GM12873 (cell line): ENCODE results near the gene PTPN21.

Experiments used
- CTCF ChIP-seq: IDR thresholded peaks from 2 replicates; pipeline ENCODE4 v1.5.1; 2012; ENCODE audit warnings: low read depth, mild to moderate bottlenecking, moderate library complexity, low read length, control low read depth; ENCODE audit not compliant: insufficient read depth; ENCODE audit errors: missing control alignments

The PTPN21 gene

DNA sequence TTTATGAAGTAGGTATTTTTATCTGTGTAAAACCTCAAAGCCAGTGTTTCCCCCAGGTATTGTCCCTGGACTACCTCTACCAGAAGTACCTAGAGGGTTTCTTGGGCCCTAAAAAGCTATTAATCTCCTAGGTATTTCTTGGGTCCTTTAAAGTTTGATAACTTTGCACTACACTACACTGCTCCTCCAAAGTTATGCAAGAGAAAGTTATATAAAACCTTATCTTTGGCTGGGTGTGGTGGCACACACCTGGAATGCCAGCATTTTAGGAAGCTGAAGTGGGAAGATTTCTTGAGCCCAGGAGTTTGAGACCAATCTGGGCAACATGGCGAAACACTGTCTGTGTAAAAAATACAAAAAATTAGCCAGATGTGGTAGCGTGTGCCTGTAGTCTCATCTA lies 34.9 kb downstream of the PTPN21 start:
- no peak for TF ChIP-seq CTCF

- TF ChIP-seq CTCF: no peak
Measured at GRCh38 chr14:88518592-88519512, 36.0 kb downstream of the PTPN21 start.

DNA sequence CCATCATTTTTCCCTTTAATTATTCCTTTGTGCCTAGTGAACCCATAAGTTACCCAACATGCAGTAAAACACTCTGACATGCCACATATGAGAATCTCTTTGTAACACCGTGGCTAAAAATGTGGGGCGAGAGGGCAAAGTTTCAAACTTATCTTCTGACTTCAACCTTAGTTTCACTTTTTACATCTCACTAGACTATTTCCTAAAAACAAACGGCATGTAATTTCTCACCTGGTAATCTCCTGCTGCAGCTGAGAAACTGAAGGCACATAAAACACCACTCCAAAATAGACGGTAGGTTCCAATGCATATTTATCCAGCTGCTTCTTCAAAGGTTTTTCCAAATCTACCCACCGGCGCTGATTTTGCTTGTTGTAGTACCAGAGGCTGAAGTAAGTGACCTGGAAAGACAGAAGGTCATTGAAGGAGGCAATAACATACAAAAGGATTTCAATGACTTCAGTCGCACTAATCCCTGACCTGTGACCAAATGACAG lies 37.9 kb downstream of the PTPN21 start:
- TF ChIP-seq CTCF: no peak

GRCh38 chr14:88515499-88516221 lies 39.1 kb downstream of the PTPN21 start:
- TF ChIP-seq CTCF: no peak

- no peak for TF ChIP-seq CTCF
Measured at GRCh38 chr14:88507208-88507607, 47.6 kb downstream of the PTPN21 start.

GRCh38 chr14:88505621-88506020 lies 49.2 kb downstream of the PTPN21 start:
- no peak for TF ChIP-seq CTCF

- TF ChIP-seq CTCF: no peak
Measured at GRCh38 chr14:88504602-88505001, 50.2 kb downstream of the PTPN21 start.
